ENCODE data around the gene SYT2. TPM values are rescaled to one million over a fixed set of nuclear protein-coding genes. Genes with fewer than 3 reads are reported as not detected.
A peak's percentile ranks its signal among the peaks of the same experiment; 100 is the strongest.
"Not testable (repeated sequence)": the region's sequence is repeated elsewhere in the genome, so short reads cannot be mapped to it uniquely, and the experiment has no call there.

The SYT2 gene
- total RNA-seq, 1 donor from 2014 or later = 0.26 TPM

- H3K4me1 ChIP-seq = peaks cover 35% of the 10 kb centered on the region
- Mint-ChIP-seq H3K4me1 (peaks cover 48% of the 10 kb centered on the region), H3K27ac (no peak overlapping the region), H3K36me3 (no peaks in the 10 kb centered on the region), H3K4me3 (peak overlapping the region; percentile 82), H3K9me3 (no peaks in the 10 kb centered on the region), H3K27me3 (ENCODE audit: insufficient read depth, low read depth) (peaks cover 49% of the 10 kb centered on the region)
- H3K9ac ChIP-seq = no peak overlapping the region
- no peak overlapping the region for H3K27ac ChIP-seq
- H2AFZ ChIP-seq (replicated peaks) = peak overlapping the region; percentile 51
- peaks cover 24% of the 10 kb centered on the region for H4K20me1 ChIP-seq (ENCODE audit: low read depth)
- no peaks in the 10 kb centered on the region for H3K9me3 ChIP-seq (ENCODE audit: low read depth)
- peak; percentile 44 for DNase-seq (ENCODE audit: low spot score)
- H3K27me3 ChIP-seq = peaks cover 77% of the 10 kb centered on the region
- peaks cover 29% of the 10 kb centered on the region for H3F3A ChIP-seq (ENCODE audit: low read depth)
- peak overlapping the region; percentile 69 for H3K4me3 ChIP-seq
- no peaks in the 10 kb centered on the region for H3K36me3 ChIP-seq
- TF ChIP-seq EZH2 (IDR thresholded peaks at IDR 0.05) = peak; percentile 52
- TF ChIP-seq CTCF (IDR thresholded peaks at IDR 0.05) = no peak
- peak overlapping the region; percentile 96 for H3K4me2 ChIP-seq
- H3K79me2 ChIP-seq (ENCODE audit: low read depth) = no peaks in the 10 kb centered on the region
Measured at GRCh38 chr1:202642619-202643291, 67.5 kb downstream of the SYT2 start.

GRCh38 chr1:202642212-202642611 lies 68.0 kb downstream of the SYT2 start:
- H4K20me1 ChIP-seq (ENCODE audit: low read depth) = peaks cover 26% of the 10 kb centered on the region
- H3F3A ChIP-seq (ENCODE audit: low read depth) = peaks cover 32% of the 10 kb centered on the region
- H3K27ac ChIP-seq = no peak overlapping the region
- no peak overlapping the region for H2AFZ ChIP-seq (replicated peaks)
- H3K4me2 ChIP-seq = peak overlapping the region; percentile 96
- H3K9me3 ChIP-seq (ENCODE audit: low read depth) = no peaks in the 10 kb centered on the region
- Mint-ChIP-seq H3K27me3 (ENCODE audit: insufficient read depth, low read depth) (peaks cover 45% of the 10 kb centered on the region), H3K9me3 (no peaks in the 10 kb centered on the region), H3K36me3 (no peaks in the 10 kb centered on the region), H3K4me1 (peaks cover 52% of the 10 kb centered on the region), H3K4me3 (peak overlapping the region; percentile 72), H3K27ac (no peak overlapping the region)
- H3K4me1 ChIP-seq = peaks cover 40% of the 10 kb centered on the region
- no peak overlapping the region for H3K9ac ChIP-seq
- no peaks in the 10 kb centered on the region for H3K36me3 ChIP-seq
- H3K27me3 ChIP-seq = peaks cover 72% of the 10 kb centered on the region
- TF ChIP-seq CTCF (IDR thresholded peaks at IDR 0.05) = no peak
- TF ChIP-seq EZH2 (IDR thresholded peaks at IDR 0.05) = no peak
- TF ChIP-seq EZH2phosphoT487 (IDR thresholded peaks at IDR 0.05) = no peak
- no peak for DNase-seq (ENCODE audit: low spot score)
- no peaks in the 10 kb centered on the region for H3K79me2 ChIP-seq (ENCODE audit: low read depth)
- H3K4me3 ChIP-seq = peak overlapping the region; percentile 69

GRCh38 chr1:202639500-202639899 lies 70.8 kb downstream of the SYT2 start:
- H3K27me3 ChIP-seq = peaks cover 45% of the 10 kb centered on the region
- peak overlapping the region; percentile 52 for H3K4me3 Mint-ChIP-seq

GRCh38 chr1:202638701-202639305 lies 71.5 kb downstream of the SYT2 start:
- Histone ChIP-seq H4K20me1 (ENCODE audit: low read depth) (peaks cover 23% of the 10 kb centered on the region), H3F3A (ENCODE audit: low read depth) (peaks cover 24% of the 10 kb centered on the region), H3K4me1 (peaks cover 35% of the 10 kb centered on the region), H3K27me3 (peaks cover 38% of the 10 kb centered on the region), H3K4me2 (peak overlapping the region; percentile 10)
- H3K27ac ChIP-seq; H3K4me3 ChIP-seq; H3K79me2 ChIP-seq (ENCODE audit: low read depth); H3K36me3 ChIP-seq; H3K9ac ChIP-seq; H3K36me3 Mint-ChIP-seq; H2AFZ ChIP-seq (replicated peaks); DNase-seq (ENCODE audit: low spot score); H3K9me3 ChIP-seq (ENCODE audit: low read depth); H3K9me3 Mint-ChIP-seq: not testable (repeated sequence)
- peaks cover 24% of the 10 kb centered on the region for H3K27me3 Mint-ChIP-seq (ENCODE audit: insufficient read depth, low read depth)
- peak overlapping the region; percentile 52 for H3K4me3 Mint-ChIP-seq
- peaks cover 51% of the 10 kb centered on the region for H3K4me1 Mint-ChIP-seq
- H3K27ac Mint-ChIP-seq = peak overlapping the region; percentile 70

More at GRCh38 chr1:202639500-202639899, 70.8 kb downstream of the SYT2 start:
- Histone ChIP-seq H3K9ac (no peak overlapping the region), H3K4me1 (peaks cover 38% of the 10 kb centered on the region), H3K4me2 (peak overlapping the region; percentile 10), H3F3A (ENCODE audit: low read depth) (peaks cover 28% of the 10 kb centered on the region), H3K4me3 (no peak overlapping the region), H2AFZ (replicated peaks) (no peak overlapping the region), H3K36me3 (no peaks in the 10 kb centered on the region), H4K20me1 (ENCODE audit: low read depth) (peaks cover 26% of the 10 kb centered on the region), H3K9me3 (ENCODE audit: low read depth) (no peaks in the 10 kb centered on the region), H3K27ac (no peak overlapping the region), H3K79me2 (ENCODE audit: low read depth) (no peaks in the 10 kb centered on the region)
- TF ChIP-seq CTCF (IDR thresholded peaks at IDR 0.05) (no peak), EZH2phosphoT487 (IDR thresholded peaks at IDR 0.05) (peak; percentile 49), EZH2 (IDR thresholded peaks at IDR 0.05) (no peak)
- Mint-ChIP-seq H3K27me3 (ENCODE audit: insufficient read depth, low read depth) (peaks cover 27% of the 10 kb centered on the region), H3K4me1 (peaks cover 54% of the 10 kb centered on the region), H3K9me3 (no peaks in the 10 kb centered on the region), H3K27ac (peak overlapping the region; percentile 70), H3K36me3 (no peaks in the 10 kb centered on the region)
- DNase-seq (ENCODE audit: low spot score) = peak; percentile 68
